Activated T-helper 9 cell treated with anti-CD3 and anti-CD28 coated beads, Interleukin-2, amount 50 U/mL, for 16 hours (primary cell): Measurements from ENCODE around the gene TRIM46.
A peak's percentile ranks its signal among the peaks of the same experiment; 100 is the strongest.

Source experiments
- DNase-seq: peaks from one replicate; pipeline ENCODE4 v3.0.0-alpha.2; 2020; ENCODE audit warnings: low read depth

TRIM46 gene

DNA sequence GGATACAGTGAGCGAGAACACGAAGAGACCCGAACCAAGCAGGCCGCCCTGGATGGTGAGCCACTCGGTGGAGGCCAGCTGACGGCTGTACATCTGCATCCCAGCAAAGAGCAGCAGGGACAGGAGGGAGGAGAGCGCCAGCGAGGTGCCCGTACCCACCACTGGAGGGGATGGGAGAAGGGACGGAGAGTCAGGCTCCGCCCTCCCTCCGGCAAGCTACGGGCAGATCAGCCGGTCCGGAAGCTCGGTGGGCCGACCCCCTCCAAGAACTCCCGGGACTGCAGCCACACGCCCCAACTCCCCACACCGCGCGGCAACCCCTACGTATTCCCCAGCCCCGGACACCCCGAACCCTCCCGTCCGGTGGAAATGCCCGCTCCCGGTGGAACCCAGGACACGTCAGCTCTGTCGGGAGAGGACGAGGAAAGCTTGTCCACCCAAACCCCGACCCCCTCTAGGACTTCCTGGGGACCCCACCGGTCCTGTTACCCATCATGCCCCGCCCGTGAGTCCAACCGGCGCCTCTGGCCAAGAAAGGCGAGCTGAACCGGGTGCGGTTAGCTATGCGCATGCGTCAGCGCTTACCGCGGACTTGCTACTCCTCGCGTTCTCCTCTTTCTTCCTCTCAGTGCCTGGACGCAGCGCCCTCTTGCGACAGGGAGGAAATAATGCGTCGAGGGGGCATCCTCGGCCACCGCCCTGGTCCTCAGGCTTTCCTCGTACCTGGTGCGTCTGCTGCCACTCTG, 744 bp upstream of the TRIM46 start, which contains the start of gene KRTCAP2:
Gene KRTCAP2 (minus strand): TSS at position 573 of the 746 bp plus-strand sequence. CDS start 80 bp downstream, at position 493.
- DNase-seq, result peak; percentile 90

DNA sequence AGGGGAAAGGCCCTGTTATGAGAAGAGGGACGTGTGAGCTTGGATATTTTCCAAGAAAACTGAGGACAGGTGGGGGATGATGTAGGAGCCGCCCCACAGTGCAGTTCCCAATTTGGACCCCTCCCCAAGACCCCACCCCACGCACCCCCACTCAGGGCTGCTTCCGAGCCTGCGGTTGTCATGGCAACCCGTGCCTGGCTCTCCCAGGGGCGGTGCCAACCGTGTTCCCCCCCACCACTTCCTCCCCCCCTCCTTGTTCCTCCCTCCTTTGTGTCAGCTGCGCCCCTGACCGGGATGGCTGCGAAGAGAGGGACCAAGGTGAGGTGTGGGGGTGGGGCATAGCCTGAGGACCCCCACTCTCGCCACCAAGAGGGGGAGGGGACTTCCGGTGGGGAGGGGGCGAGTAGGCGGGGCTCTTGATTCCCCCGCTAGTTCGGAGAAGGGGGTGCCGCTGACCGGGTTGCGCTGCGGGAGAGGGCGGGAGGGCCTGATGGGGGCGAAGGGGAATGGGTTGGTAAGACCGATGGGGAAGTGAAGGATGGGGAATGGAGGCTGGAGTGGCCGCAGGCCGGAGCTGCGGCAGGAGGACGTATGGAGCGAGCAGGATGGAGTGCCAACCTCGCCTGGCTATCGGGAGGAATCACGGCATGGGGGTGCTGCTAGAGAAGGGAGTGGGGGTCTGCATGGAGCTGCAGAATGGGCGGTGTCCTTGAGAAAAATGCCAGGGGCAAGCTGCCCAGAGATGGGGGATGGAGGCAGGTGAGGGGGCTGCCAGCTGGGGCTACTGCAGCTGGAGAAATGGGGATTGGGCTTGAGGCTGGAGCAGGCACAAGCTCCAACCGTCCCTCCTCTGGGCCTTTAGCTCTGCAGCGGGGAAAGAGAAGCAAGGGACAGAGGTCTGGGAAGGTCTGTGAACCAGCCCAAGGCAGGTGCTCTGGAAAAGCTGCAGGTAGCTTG, 953 bp downstream of the TRIM46 start:
- DNase-seq, result peak; percentile 40

DNA sequence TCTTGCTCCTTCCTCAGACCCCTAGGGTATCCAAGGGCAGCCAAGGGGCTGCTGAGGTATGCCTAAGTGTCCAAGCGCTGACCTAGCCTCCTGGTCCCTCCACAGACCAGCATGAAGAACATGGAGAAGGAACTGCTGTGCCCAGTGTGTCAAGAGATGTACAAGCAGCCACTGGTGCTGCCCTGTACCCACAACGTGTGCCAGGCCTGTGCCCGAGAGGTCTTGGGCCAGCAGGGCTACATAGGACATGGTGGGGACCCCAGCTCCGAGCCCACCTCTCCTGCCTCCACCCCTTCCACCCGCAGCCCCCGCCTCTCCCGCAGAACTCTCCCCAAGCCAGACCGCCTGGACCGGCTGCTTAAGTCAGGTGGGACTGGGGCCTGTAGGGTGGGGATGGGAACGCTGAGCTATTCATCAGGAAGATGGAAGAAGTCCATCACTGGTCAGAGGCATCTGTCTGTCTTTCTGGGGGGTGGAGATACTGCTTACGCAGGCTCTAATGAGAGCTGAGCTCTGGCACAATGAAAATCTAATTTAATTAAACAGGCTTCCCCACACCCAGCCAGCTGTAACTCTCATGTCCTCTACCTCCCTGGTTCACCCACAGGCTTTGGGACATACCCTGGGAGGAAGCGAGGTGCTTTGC, 1.8 kb downstream of the TRIM46 start:
- DNase-seq, result no peak

DNA sequence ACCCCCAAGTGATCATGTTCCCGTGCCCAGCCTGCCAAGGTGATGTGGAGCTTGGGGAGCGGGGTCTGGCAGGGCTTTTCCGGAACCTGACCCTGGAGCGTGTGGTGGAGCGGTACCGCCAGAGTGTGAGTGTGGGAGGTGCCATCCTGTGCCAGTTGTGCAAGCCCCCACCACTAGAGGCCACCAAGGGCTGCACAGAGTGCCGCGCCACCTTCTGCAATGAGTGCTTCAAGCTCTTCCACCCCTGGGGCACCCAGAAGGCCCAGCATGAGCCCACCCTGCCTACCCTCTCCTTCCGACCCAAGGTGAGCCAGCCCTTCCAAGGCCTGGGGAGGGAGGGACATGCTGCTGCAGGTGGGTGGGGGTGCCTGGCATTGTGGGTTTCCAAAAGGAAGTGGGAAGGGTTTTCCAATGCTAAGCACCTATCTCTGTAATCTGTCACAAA, 2.3 kb downstream of the TRIM46 start:
- no peak for DNase-seq

DNA sequence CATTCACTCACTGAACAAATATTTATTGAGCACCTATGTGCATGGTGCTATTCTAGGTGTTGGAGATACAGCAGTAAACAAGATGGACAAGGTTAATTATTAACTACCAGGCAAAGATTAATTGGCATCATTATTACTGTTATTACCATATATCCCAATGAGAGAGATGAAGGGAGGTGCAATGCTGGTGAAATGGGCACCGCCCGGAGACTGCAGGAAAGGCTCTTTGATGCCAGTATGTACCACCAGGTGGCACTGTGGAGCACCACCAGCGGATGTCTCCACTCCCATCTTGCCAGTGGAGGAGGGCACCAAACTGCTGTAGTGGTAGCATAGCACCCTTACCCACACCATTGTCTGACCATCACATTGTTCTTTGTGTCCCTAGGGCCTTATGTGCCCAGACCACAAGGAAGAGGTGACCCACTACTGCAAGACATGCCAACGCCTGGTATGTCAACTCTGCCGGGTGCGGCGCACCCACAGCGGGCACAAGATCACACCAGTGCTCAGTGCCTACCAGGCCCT, 3.0 kb downstream of the TRIM46 start:
- peak; percentile 75 for DNase-seq

DNA sequence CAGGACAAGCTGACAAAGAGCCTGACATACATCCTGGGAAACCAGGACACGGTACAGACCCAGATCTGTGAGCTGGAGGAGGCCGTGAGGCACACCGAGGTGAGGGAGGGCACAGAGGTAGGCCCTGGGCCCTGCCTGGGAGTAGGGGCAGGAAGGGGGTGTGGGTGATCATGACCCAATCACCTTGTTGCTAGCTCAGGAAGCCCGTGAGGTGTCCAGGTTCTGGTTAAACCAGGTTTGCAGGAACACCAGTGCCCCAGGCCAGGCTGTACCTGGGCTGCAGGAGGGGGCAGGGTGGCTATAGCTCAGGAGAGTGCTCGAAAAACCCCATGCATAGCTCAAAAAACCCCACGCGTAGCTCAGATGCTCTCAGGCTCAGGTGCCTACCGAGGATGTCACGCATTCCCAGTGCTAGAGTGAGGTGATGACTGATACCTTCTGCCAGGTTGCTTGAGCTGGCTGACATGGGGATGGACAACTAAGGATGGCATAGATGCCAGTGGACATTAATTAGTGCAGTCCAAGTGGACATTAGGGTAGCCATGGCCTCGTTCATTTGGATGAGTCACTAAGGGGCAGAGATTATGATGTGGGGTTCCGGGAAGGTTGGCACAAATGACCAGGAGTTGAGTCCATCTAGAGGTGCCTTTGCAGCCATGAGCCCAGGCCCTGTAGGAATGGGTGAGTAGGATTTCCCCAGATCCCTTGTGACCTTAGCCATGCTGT, 3.7 kb downstream of the TRIM46 start:
- no peak for DNase-seq

DNA sequence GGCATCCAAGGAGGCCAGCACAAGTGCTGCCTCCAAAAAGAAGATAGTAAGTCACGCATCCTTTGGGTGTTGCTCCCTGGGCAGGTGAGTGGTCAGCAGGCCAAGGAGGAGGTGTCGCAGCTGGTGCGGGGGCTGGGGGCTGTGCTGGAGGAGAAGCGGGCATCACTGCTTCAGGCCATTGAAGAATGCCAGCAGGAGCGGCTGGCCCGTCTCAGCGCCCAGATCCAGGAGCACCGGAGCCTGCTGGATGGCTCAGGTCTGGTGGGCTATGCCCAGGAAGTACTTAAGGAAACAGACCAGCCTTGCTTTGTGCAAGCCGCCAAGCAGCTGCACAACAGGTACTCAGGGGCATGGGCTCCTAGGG, 4.3 kb downstream of the TRIM46 start:
- no peak for DNase-seq

DNA sequence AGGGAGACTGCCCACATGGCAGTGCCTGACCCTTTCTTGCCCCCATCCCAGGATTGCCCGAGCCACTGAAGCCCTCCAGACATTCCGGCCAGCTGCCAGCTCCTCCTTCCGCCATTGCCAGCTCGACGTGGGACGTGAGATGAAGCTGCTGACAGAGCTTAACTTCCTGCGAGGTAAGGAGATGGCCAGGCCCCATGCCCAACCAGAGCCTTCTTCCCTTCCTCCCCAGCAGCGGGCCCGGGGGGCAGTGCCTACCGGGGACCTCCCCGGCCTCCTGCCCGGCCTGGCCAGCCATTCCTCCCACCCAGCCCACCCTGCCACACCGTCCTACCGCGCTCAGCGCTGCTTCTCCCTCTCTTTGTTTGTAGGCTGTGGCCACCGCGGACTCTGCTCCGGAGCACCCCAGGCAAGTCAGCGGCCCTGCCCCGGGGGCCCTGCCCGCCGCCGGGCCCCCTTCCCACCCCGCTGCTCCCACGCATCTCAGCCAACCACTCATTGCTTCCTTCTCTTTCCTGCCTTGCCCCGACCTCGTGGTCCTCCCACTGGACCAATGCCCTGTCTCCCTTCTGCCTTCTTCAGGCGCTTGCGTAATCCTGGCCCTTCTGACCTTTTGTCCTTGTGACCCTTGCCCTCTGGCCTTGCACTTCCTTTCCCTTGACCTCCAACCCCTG, 4.9 kb downstream of the TRIM46 start:
- DNase-seq, result no peak

DNA sequence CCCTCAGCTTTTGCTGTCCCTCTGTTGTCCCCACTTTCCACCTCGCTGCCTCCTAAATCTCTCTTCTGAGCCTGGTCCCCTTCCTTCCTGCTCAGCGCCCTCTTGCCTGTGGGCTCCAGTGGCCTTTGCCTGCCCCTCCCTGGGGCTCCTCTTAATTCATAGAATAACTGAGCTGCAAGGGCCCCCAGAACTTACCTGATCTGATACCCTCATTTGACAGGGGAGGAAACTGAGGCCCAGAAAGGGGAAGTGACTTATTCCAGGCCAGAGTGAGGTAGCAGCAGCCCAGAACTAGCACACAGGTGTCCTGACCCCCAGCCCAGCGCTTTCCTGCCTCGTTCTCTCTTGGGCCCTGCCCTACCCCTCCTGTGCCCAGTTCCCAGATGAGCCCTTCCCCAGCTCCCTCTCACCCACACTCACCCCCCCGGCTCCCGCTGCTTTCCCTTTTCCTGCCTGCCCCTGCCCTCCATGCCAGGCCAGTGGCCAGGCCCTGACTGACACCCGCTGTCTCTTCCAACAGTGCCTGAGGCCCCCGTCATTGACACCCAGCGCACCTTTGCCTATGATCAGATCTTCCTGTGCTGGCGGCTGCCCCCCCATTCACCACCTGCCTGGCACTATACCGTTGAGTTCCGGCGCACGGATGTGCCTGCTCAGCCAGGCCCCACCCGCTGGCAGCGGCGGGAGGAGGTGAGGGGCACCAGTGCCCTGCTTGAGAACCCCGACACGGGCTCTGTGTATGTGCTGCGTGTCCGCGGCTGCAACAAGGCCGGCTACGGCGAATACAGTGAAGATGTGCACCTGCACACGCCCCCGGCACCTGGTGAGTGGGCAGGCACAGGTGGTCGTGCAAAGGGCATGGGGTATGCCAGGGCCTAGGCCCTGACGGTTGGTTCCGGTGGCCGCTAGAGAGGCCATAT, 5.7 kb downstream of the TRIM46 start:
- DNase-seq, result no peak

DNA sequence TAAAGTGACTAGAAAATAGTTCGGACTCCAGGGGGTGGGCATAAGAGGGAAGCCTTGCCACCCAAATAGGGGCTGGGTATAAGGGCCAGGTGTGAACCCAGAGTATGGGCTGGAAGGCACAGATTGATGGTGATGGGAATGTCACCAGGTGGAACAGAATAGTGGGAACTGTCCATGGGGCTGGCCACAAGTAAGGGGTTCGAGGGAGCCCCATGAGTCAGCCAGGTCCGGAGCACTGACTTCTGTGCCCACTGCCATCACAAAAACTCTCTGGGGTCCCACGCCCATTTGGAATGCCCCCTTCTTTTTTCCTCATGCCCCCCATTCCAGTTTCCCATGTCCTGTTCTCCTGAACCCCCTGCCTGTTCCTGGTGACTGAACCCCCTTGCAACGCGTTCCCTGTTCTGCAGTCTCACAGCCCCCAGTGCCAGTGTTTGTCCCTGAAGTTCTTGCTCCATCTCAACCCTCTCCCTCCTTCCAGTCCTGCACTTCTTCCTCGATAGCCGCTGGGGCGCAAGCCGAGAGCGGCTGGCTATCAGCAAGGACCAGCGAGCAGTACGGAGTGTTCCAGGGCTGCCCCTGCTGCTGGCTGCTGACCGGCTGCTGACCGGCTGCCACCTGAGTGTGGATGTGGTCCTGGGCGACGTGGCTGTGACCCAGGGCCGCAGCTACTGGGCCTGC, 7.9 kb downstream of the TRIM46 start:
- DNase-seq, result no peak

DNA sequence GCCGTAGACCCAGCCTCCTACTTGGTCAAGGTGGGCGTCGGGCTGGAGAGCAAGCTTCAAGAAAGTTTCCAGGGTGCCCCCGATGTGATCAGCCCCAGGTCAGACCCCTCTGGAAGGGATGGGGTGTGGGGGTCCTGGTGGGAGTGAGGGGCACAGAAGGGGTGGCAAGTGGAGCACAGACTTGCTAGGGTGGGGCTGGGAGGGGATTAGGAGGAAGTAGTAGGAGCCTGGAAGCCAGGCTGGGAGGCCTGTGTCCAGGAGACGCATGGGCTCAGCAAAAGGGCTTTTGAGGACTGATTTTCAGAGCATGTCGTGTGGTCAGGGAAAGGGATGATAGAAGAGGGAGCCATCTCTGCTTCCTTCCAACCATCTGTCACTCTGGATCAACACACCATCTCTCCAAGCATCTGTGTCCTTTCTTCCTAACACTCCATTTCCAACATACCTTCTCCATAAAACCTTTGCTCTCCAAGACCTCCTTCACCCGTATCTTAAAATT, 8.5 kb downstream of the TRIM46 start:
- no peak for DNase-seq

DNA sequence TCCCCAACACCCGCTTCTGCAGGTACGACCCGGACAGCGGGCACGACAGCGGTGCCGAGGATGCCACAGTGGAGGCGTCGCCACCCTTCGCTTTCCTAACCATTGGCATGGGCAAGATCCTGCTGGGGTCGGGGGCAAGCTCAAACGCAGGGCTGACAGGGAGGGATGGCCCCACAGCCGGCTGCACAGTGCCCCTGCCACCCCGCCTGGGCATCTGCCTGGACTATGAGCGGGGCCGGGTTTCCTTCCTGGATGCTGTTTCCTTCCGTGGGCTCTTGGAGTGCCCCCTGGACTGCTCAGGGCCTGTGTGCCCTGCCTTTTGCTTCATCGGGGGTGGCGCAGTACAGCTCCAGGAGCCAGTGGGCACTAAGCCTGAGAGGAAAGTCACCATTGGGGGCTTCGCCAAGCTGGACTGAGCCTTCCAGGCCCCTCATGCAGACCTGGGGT, 10.1 kb downstream of the TRIM46 start:
- no peak for DNase-seq

DNA sequence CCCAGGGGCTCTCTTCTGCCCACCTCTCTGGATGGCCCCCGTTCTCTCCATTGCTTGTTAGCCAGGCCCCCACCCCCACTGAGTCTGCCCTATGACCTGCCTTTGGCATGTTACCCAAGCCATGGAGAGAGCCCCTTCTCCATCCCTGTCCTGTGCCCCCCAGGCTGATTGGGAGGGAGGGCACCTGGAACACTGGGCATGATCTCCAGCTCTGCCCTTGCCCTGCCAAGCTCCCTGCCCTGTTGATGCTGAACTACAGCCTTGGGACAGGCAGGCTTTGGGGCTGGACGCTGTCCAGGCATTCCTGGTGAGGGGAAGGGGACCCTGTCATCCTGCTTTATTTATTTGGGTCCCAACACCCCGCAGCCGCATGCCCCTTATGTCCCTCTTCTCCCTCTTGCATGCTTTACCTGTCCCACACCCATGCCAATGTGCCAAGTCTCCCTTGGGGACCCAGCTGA, 10.7 kb downstream of the TRIM46 start:
- DNase-seq, result no peak

DNA sequence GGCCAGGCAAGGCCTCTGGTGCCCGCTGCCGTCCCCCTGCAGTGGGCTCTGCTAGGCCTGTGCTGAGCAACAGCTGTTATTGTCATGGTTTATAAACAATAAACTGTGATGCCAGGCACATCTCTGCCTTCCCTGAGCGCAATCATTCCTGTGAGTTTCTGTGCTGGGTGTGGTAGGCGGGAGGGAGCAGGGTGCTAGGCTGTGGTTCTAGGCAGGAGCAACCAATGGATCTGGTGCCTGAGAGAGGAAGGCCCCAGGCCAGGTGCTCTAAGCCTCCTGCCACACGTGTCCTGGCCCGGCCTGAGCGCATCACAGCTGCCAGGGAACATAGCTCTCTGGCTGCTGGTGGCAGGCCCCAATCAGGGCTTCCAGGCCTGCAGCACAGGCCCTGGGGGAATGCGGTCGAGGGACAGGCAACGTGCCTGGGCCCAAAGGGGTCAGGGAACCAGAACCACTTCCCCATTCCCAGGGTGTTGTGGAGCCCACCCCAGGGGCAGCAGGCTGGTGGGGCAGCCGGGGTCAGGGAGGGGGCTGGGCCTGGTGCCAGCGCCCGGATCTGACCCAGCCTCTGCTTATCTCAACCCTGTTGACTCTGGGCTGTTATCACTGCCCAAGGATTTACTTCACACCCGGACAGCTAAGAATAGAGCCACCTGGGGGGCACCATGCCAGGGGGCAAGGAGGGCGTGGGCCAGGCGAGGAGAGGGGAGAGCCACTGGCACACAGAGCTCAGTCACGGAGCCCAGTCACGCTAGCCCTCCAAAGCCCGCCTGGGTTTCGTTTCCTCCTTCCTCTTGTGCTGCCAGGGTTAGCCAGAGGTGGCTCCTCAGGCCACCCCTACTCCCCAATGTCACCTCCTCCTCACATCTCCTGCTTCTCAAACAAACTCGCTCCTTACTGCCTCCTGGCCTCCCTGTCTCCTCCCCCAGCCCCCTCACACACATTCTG, 11.5 kb downstream of the TRIM46 start:
- no peak for DNase-seq

DNA sequence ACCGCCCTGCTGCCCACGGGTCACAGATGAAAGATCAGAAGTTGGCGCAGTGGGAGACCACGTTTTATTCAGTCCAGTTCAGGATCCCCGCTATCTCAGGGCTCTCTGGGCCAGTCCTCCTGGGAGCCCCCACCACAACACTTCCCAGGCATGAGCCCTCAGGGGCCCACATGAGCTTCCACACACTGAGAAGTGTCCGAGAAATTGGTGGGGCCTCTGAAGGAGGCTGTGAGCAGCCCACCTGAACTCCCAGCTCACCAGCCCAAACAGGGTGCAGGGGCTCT, 12.1 kb downstream of the TRIM46 start:
- no peak for DNase-seq

DNA sequence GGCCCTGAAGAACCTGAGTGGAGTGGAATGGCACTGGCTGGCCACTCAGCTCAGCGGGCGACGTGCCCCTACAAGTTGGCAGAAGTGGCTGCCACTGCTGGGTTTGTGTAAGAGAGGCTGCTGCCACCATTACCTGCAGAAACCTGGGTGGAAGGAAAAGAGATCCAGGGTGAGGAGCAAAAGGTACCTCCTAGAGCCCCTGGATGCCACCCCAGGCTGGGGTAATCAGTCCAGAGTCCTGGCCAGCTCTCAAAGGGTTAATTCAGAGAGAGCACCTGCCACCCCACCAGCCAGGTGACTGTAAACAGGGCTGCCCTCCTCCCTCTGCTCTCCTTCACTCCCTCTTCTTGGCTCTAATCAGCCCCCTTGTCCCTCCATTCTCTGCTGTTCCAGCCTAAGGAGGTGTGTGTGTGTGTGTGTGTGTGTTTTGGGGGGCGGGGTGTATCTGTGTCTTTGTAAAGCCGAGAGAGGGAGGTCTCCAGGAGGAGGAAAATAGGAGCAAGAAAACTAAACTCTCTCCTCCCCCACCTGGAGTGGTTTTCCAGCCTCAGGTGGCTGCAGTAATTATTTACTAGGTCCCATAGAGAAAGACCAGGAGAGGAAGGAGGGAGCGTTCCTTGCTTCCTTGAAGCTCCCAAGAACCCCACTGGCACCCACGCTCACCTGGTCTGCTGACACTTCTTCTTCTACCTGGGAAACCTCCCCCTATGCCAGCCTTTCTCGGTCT, 12.6 kb downstream of the TRIM46 start:
- DNase-seq, result no peak

DNA sequence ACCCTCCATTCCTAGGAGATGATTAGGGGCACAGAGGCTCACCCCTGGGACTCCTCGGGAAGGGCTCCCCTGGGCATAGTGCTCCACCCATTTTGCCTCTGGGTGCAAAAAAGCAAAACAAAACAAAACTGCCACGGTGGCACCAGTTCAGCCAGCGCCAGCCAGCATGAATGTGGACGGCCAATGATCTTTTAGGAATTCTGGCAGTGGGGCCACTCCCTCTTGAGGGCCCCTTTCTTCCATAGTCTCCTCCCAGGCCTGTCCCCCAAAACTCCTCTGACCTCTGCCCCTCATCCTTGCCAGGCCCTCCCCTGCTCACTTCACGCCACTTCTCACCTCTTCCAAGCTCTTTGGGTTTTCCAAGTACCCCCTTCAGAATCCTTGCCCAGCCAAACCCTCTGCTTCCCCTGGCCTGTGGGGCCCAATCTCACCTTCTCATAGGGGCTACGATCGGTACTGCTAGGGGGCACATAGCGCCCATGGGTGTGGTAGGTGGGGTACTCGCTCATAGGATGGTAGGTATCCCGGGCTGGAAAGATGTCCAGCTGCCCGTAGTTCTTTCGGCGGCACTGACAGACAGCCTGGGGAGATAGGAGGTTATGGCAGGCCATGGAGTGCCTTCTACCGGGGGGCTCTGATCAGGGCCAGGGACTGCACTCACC, 13.3 kb downstream of the TRIM46 start:
- no peak for DNase-seq
